Measurements from ENCODE around the gene EXOSC5.

Gene EXOSC5

DNA sequence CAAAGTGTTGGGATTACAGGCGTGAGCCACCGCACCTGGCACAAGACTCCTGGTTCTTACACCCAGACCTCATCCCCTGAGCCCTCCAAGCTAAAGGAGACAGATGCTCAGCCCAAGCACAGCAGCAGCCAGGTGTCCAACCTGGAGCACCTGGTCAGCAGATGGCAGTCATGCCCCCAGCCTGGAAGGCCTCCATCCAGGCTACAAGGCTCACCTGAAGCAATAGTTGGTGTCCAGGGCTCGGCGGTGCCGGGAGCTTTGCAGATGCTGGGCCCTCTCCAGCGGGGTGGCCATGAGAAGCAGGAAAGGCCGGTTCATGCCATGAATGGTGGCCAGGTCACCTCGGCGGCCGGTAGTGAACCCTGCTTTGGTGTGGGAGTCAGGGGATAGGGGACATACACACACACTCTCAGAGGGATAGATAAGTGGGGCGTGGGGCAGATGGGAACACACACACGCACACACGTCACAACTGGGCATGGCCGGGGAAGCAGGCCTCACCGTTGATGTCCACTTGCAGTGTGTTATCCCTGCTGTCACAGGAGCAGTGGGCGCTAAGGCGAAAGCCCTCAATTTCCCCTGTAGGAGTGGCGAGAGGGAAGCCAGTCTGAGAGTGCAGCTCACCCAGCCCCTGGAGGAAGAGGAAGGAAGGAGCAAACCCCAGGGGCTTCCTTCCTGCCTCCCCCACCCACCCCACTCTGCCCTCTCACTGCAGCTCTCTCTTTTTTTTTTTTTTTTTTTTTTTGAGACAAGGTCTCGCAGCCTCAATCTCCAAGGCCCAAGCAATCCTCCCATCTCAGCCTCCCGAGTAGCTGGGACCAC is 55.3 kb downstream of the EXOSC5 start:
- DNase-seq: no peak

- DNase-seq: no peak
Measured at GRCh38 chr19:41339936-41340335, 57.2 kb downstream of the EXOSC5 start.

Data from central memory CD4-positive, alpha-beta T cell (primary cell).